Measurements from ENCODE around the gene PIGL. TPM values are rescaled to one million over a fixed set of nuclear protein-coding genes. Genes with fewer than 3 reads are reported as not detected.
A peak's percentile ranks its signal among the peaks of the same experiment; 100 is the strongest.

PIGL gene
- total and polyA plus RNA-seq, 7 donors, result 3.0 to 42.4 (median 24.2) TPM

DNA sequence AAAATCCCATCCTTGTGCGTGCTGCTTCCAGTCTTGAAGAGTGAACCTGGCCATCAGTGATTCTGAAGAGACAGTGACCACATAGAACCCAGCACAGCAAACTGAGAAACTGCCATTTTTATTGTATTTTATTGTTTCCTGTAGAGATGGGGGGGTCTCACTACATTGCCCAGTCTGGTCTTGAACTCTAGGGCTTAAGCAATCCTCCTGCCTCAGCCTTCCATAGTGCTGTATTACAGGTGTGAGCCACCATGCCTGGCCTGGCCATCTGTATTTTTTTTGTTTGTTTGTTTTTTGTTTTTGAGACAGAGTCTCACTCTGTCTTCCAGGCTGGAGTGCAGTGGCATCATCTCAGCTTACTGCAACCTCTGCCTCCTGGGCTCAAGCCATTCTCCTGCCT, 122.4 kb downstream of the PIGL start:
- Histone ChIP-seq H3K27me3 (no peaks in the 10 kb centered on the region), H3K4me1 (no peaks in the 10 kb centered on the region), H3K36me3 (peaks cover 0 to 20% (median 3%) of the 10 kb centered on the region in 4 donors), H3K27ac (no peak overlapping the region), H3K4me3 (no peak overlapping the region), H3K9me3 (no peaks in the 10 kb centered on the region)
- 97 to 100% methylated on average over 1 of the region's 1 CpG for WGBS, 2 donors
- intact Hi-C loops (cut with DNase I), result no loop called here
- no peak for TF ChIP-seq POLR2A (IDR thresholded peaks at IDR 0.05)
- TF ChIP-seq, protein P1, sequence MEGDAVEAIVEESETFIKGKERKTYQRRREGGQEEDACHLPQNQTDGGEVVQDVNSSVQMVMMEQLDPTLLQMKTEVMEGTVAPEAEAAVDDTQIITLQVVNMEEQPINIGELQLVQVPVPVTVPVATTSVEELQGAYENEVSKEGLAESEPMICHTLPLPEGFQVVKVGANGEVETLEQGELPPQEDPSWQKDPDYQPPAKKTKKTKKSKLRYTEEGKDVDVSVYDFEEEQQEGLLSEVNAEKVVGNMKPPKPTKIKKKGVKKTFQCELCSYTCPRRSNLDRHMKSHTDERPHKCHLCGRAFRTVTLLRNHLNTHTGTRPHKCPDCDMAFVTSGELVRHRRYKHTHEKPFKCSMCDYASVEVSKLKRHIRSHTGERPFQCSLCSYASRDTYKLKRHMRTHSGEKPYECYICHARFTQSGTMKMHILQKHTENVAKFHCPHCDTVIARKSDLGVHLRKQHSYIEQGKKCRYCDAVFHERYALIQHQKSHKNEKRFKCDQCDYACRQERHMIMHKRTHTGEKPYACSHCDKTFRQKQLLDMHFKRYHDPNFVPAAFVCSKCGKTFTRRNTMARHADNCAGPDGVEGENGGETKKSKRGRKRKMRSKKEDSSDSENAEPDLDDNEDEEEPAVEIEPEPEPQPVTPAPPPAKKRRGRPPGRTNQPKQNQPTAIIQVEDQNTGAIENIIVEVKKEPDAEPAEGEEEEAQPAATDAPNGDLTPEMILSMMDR (IDR thresholded peaks at IDR 0.05), result no peak
- no peak for TF ChIP-seq POLR2AphosphoS5 (IDR thresholded peaks at IDR 0.05)
- no peak for TF ChIP-seq EP300 (IDR thresholded peaks at IDR 0.05)
- DNase-seq, result peak; percentile 26

DNA sequence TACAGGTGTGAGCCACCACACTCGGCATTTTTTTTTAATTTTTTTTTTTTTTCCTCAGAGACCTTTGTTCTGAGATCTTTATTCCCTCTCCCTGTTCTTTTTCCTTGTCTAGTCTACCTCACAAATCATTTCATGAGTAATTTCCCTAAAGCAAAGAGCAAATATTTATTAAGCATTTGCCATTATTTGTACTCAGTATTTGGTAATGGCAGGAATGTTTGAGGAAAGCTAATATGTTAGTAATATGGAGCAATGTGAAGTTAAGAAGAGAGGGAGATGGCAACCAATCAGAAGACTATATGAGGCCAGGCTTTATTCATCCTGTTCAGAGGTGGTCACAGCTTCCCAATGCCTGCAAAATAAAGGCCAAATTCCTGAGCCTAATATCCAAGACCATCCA, 122.9 kb downstream of the PIGL start:
- intact Hi-C loops (cut with DNase I), result no loop called here
- DNase-seq, result no peak
- Histone ChIP-seq H3K36me3 (peaks cover 0 to 20% (median 3%) of the 10 kb centered on the region in 4 donors), H3K4me1 (no peaks in the 10 kb centered on the region), H3K9me3 (no peaks in the 10 kb centered on the region), H3K27me3 (no peaks in the 10 kb centered on the region), H3K27ac (no peak overlapping the region), H3K4me3 (no peak overlapping the region)
- WGBS, 2 donors, result 85 to 90% methylated on average over 1 of the region's 1 CpG
- TF ChIP-seq EP300 (IDR thresholded peaks at IDR 0.05) (no peak), POLR2A (IDR thresholded peaks at IDR 0.05) (no peak), POLR2AphosphoS5 (IDR thresholded peaks at IDR 0.05) (no peak)
- TF ChIP-seq, protein P1 (IDR thresholded peaks at IDR 0.05), result no peak

DNA sequence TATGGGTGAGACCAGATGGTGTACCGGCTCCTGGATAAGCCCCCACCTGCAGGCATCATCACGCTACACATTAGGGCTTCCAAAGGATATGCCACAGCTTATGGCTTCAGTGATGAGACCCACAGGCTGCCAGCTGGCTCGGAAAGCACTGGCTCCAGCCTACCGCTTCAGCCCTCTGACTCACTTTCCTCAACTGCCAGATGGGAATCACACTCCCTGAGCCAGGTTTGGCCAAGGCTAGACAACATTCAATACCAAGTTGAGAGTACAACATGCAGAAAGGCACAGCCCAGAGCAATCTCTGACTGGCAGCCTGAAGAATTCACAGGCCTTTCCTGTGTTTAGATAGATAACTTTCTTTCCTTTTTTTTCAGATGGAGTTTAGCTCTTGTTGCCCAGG, 126.0 kb downstream of the PIGL start:
- H3K9me3 ChIP-seq, result no peaks in the 10 kb centered on the region
- peak; percentile 56 for DNase-seq
- no peak overlapping the region for H3K4me3 ChIP-seq
- peaks cover 0 to 20% (median 3%) of the 10 kb centered on the region in 4 donors for H3K36me3 ChIP-seq
- WGBS, 2 donors, result 95% methylated on average over 4 of the region's 4 CpGs
- no peaks in the 10 kb centered on the region for H3K27me3 ChIP-seq
- H3K27ac ChIP-seq, result no peak overlapping the region
- intact Hi-C loops (cut with DNase I), result no loop called here
- no peak for TF ChIP-seq POLR2AphosphoS5 (IDR thresholded peaks at IDR 0.05)
- TF ChIP-seq, protein P1 (IDR thresholded peaks at IDR 0.05), result no peak
- TF ChIP-seq POLR2A (IDR thresholded peaks at IDR 0.05), result no peak
- no peak for TF ChIP-seq EP300 (IDR thresholded peaks at IDR 0.05)
- no peaks in the 10 kb centered on the region for H3K4me1 ChIP-seq

DNA sequence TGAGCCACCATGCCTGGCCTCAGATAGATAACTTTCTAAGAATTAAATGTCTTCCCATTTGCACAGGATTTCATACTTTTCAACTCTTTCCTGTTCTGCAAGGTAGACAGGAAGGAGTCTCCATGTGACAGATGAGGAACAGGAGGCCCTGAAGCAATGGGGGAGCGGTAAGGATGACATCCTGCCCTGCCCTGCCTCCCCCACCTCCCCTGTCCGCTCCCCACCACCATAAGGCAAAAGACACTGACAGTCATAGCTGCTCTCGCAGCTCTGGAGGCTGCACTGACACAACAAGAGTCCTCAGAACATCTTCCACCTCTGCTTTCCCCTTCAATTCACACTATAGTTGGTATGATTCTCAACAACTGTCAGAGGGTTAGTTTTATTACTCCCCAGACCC, 126.6 kb downstream of the PIGL start:
- Histone ChIP-seq H3K9me3 (no peaks in the 10 kb centered on the region), H3K4me3 (no peak overlapping the region), H3K27ac (no peak overlapping the region), H3K36me3 (peaks cover 0 to 24% (median 4%) of the 10 kb centered on the region in 4 donors), H3K4me1 (no peaks in the 10 kb centered on the region), H3K27me3 (no peaks in the 10 kb centered on the region)
- 92 to 98% methylated on average over 3 of the region's 3 CpGs for WGBS, 2 donors
- no peak for TF ChIP-seq POLR2A (IDR thresholded peaks at IDR 0.05)
- no peak for TF ChIP-seq POLR2AphosphoS5 (IDR thresholded peaks at IDR 0.05)
- TF ChIP-seq EP300 (IDR thresholded peaks at IDR 0.05), result no peak
- TF ChIP-seq, protein P1 (IDR thresholded peaks at IDR 0.05), result no peak
- intact Hi-C loops (cut with DNase I), result no loop called here
- peak; percentile 9 for DNase-seq

DNA sequence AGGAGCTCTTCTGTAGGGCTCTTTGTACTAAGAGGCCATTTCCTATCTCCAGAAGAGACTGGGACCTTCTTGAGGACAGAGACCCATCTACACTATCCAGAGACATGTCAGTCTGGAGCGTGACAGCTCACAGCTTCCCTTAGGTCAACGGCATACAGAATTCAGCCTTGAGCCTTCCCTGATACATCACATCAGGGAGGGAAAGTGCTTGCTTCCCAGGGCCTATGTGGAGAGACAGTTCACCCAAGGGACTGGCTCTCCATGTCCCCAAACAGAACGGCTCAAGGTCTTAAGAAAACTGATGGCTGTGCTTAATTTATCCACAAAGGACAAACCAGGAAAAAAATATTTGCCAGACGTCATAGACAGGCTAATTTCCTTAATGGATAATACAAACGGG, 128.6 kb downstream of the PIGL start:
- 89 to 93% methylated on average over 5 of the region's 5 CpGs for WGBS, 2 donors
- Histone ChIP-seq H3K27me3 (no peaks in the 10 kb centered on the region), H3K4me1 (no peaks in the 10 kb centered on the region), H3K9me3 (no peaks in the 10 kb centered on the region), H3K27ac (no peak overlapping the region), H3K4me3 (no peak overlapping the region), H3K36me3 (peaks cover 0 to 31% (median 5%) of the 10 kb centered on the region in 4 donors)
- intact Hi-C loops (cut with DNase I), result no loop called here
- TF ChIP-seq POLR2A (IDR thresholded peaks at IDR 0.05), result no peak
- TF ChIP-seq, protein P1 (IDR thresholded peaks at IDR 0.05), result no peak
- no peak for TF ChIP-seq EP300 (IDR thresholded peaks at IDR 0.05)
- no peak for TF ChIP-seq POLR2AphosphoS5 (IDR thresholded peaks at IDR 0.05)
- DNase-seq, result peak; percentile 4

Data from sigmoid colon (tissue), 7 donors.